A673 (cell line): ENCODE data around the gene NR1I3. TPM values are rescaled to one million over a fixed set of nuclear protein-coding genes. Genes with fewer than 3 reads are reported as not detected.

Source experiments
- BruUV-seq: library from RNA; stranded (reverse); fragments of 400-500 nt; replicated peaks from 2 replicates; lab custom pipeline; 2021; lab: Mats Ljungman, UMichigan
- CTCF ChIA-PET: fragments of 300-600 bp; sonication (Branson Sonifier 250); formaldehyde crosslinking; loops from one replicate; lab custom pipeline; 2022; ENCODE audit warnings: antibody characterized with exemption; lab: Charles Lee
- POLR2A ChIA-PET: fragments of 300-600 bp; sonication (Branson Sonifier 250); formaldehyde crosslinking; loops from one replicate; lab custom pipeline; 2022; ENCODE audit warnings: antibody characterized with exemption; ENCODE audit not compliant: low non-redundant PET; lab: Charles Lee
- DNase-seq: peaks from one replicate; pipeline ENCODE4 v3.0.0-alpha.2; 2015; ENCODE audit warnings: low spot score
- H3K27ac ChIP-seq: fragments of 200-600 bp; sonication (generic); 2 replicates; pipeline ENCODE4 v1.5.1; 2016; ENCODE audit warnings: mixed run types, low read depth, mild to moderate bottlenecking, mixed read lengths, antibody characterized with exemption, low read length; ENCODE audit not compliant: poor library complexity, severe bottlenecking
- H3K27me3 ChIP-seq: fragments of 200-600 bp; sonication (generic); replicated peaks from 2 replicates; pipeline ENCODE4 v1.6.1; 2017; ENCODE audit warnings: mixed run types, low read depth, mild to moderate bottlenecking, mixed read lengths, antibody characterized with exemption, low read length; ENCODE audit not compliant: insufficient read depth, poor library complexity
- H3K36me3 ChIP-seq: fragments of 200-600 bp; sonication (generic); 2 replicates; pipeline ENCODE4 v1.6.1; 2016; ENCODE audit warnings: mixed run types, mild to moderate bottlenecking, mixed read lengths, antibody characterized with exemption, low read length; ENCODE audit not compliant: insufficient read depth, poor library complexity, severe bottlenecking
- H3K4me1 ChIP-seq: fragments of 200-600 bp; sonication (generic); 2 replicates; pipeline ENCODE4 v1.6.1; 2017; ENCODE audit warnings: mixed run types, mild to moderate bottlenecking, mixed read lengths, antibody characterized with exemption, low read length; ENCODE audit not compliant: insufficient read depth, poor library complexity, severe bottlenecking
- H3K4me3 ChIP-seq: fragments of 200-600 bp; sonication (generic); 2 replicates; pipeline ENCODE4 v1.5.1; 2016; ENCODE audit warnings: low read depth, mixed run types, mild to moderate bottlenecking, mixed read lengths, low read length; ENCODE audit not compliant: poor library complexity, severe bottlenecking
- H3K9me3 ChIP-seq: fragments of 200-600 bp; sonication (generic); 2 replicates; pipeline ENCODE4 v1.6.1; 2016; ENCODE audit warnings: mixed run types, low read depth, mild to moderate bottlenecking, mixed read lengths, antibody characterized with exemption, low read length; ENCODE audit not compliant: poor library complexity, severe bottlenecking
- CTCF ChIP-seq: fragments of 300-800, 200-600 bp; sonication (generic); conservative IDR thresholded peaks from 2 replicates; pipeline ENCODE4 v1.5.1; 2017; ENCODE audit warnings: low read depth, mild to moderate bottlenecking, antibody characterized with exemption, low read length, moderate library complexity, mixed read lengths
- EZH2 ChIP-seq: fragments of 200-600 bp; sonication (generic); IDR thresholded peaks from 2 replicates; pipeline ENCODE4 v1.6.1; 2017; ENCODE audit warnings: borderline replicate concordance, low read depth, mild to moderate bottlenecking, mixed read lengths, antibody characterized with exemption, low read length; ENCODE audit not compliant: poor library complexity, severe bottlenecking
- intact Hi-C: fragments of 100-400 bp; cut with micrococcal nuclease; formaldehyde crosslinking; loops from one replicate; pipeline ENCODE4 v1.10.0; 2022; ENCODE audit not compliant: unreplicated experiment
- total RNA-seq: library from RNA; stranded (reverse); gene quantifications from 2 replicates; pipeline ENCODE4 v1.2.3, GENCODE V29; 2021

NR1I3 gene
- total RNA-seq, 1 experiment from 2014 or later = not detected

- Histone ChIP-seq H3K4me1 (no peaks in the 10 kb centered on the region), H3K36me3 (no peaks in the 10 kb centered on the region), H3K4me3 (no peak overlapping the region), H3K9me3 (no peaks in the 10 kb centered on the region), H3K27me3 (peaks cover 19% of the 10 kb centered on the region), H3K27ac (no peak overlapping the region)
- CTCF ChIA-PET = no interaction called here
- intact Hi-C loops = no loop called here
- POLR2A ChIA-PET = no interaction called here
- no peak for DNase-seq
- TF ChIP-seq EZH2 = no peak
- TF ChIP-seq CTCF = no peak
- no TSS peak for BruUV-seq
Measured at GRCh38 chr1:161285113-161285512, 47.1 kb upstream of the NR1I3 start.

GRCh38 chr1:161282991-161283390 lies 45.0 kb upstream of the NR1I3 start:
- no TSS peak for BruUV-seq
- CTCF ChIA-PET = no interaction called here
- intact Hi-C loops = no loop called here
- H3K9me3 ChIP-seq = no peaks in the 10 kb centered on the region
- no peaks in the 10 kb centered on the region for H3K4me1 ChIP-seq
- no peak for DNase-seq
- H3K36me3 ChIP-seq = no peaks in the 10 kb centered on the region
- TF ChIP-seq CTCF (no peak), EZH2 (no peak)
- no peak overlapping the region for H3K27ac ChIP-seq
- POLR2A ChIA-PET = no interaction called here
- H3K27me3 ChIP-seq = peaks cover 19% of the 10 kb centered on the region
- H3K4me3 ChIP-seq = no peak overlapping the region

GRCh38 chr1:161274874-161275273 lies 36.9 kb upstream of the NR1I3 start:
- Histone ChIP-seq H3K4me1 (no peaks in the 10 kb centered on the region), H3K27ac (no peak overlapping the region), H3K9me3 (no peaks in the 10 kb centered on the region), H3K27me3 (peaks cover 3% of the 10 kb centered on the region), H3K36me3 (no peaks in the 10 kb centered on the region), H3K4me3 (no peak overlapping the region)
- CTCF ChIA-PET = interaction anchor here (0.7 kb wide), 1 partner anchor 16 kb away, joined by 3 read pairs; no protein-coding TSS in a partner anchor
- TF ChIP-seq EZH2 = no peak
- no peak for TF ChIP-seq CTCF
- DNase-seq = no peak
- no TSS peak for BruUV-seq
- intact Hi-C loops = no loop called here
- POLR2A ChIA-PET = no interaction called here
